ENCODE measurements around the gene COL4A6. TPM values are rescaled to one million over a fixed set of nuclear protein-coding genes. Genes with fewer than 3 reads are reported as not detected.

The COL4A6 gene
- total and polyA plus RNA-seq, 2 of the 8 experiments (the other 6 are each of a cell fraction or from before 2014, with no cell fraction given), result 5.9 to 11.8 TPM

DNA sequence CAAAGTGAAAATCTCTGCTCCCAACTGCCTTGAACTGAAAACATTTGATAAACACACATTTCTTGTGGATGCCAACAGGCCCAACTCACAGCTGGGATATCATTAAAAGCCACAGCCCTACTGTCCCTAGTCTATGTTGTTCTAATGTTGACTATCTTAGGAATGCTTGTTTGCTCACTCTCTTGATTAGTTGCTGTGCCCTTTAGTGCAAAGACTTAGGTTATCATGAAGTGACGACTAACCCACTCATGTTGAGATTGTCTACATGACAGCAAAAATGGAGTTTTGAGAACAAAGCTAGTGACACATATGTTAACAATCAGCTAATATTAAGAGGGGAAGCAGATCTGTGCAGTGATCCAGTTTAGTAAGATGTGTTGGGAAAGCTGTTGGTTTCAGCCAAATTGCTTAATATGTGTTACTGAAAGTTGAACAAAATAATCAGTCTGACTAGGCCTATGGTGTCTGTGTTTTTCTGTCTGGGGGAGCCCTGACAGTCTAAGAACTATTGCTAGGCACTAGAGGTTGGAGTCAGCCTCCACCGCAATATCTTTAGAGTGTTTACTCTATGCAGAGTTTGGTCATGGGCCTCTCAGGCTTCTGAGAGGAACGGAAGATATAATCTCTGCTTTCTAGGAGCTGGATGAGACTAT is 221.2 kb downstream of the COL4A6 start (continued):
- TF ChIP-seq, protein P1, sequence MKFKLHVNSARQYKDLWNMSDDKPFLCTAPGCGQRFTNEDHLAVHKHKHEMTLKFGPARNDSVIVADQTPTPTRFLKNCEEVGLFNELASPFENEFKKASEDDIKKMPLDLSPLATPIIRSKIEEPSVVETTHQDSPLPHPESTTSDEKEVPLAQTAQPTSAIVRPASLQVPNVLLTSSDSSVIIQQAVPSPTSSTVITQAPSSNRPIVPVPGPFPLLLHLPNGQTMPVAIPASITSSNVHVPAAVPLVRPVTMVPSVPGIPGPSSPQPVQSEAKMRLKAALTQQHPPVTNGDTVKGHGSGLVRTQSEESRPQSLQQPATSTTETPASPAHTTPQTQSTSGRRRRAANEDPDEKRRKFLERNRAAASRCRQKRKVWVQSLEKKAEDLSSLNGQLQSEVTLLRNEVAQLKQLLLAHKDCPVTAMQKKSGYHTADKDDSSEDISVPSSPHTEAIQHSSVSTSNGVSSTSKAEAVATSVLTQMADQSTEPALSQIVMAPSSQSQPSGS (IDR thresholded peaks at IDR 0.05; ENCODE audit: low read length), result no peak
- no peak for TF ChIP-seq RFX5 (IDR thresholded peaks at IDR 0.05; ENCODE audit: borderline replicate concordance, low read depth, low read length)

All from H1 (cell line).